Measurements from ENCODE around the gene ATP6V0B.

The ATP6V0B gene

GRCh38 chr1:43951021-43951985, 23.5 kb upstream of the ATP6V0B start:
- ChIA-PET CTCF (no interaction called here), POLR2A (no interaction called here)
- no peak for DNase-seq (ENCODE audit: extremely low spot score)
- TF ChIP-seq ELF4 (IDR thresholded peaks at IDR 0.05), result no peak
- TF ChIP-seq FOXK2 (IDR thresholded peaks at IDR 0.05), result no peak
- TF ChIP-seq L3MBTL2 (conservative IDR thresholded peaks at IDR 0.05), result no peak
- no peak for TF ChIP-seq ARNT (IDR thresholded peaks at IDR 0.05)
- no peak for TF ChIP-seq CTBP1 (IDR thresholded peaks at IDR 0.05; ENCODE audit: borderline replicate concordance)
- TF ChIP-seq ZNF384 (IDR thresholded peaks at IDR 0.05), result no peak
- no peak for TF ChIP-seq HDGF (IDR thresholded peaks at IDR 0.05; ENCODE audit: borderline replicate concordance)
- TF ChIP-seq FOXM1 (IDR thresholded peaks at IDR 0.05; ENCODE audit: borderline replicate concordance), result no peak
- no peak for TF ChIP-seq SP1 (IDR thresholded peaks at IDR 0.05)
- no peak for TF ChIP-seq NFRKB (IDR thresholded peaks at IDR 0.05)

GRCh38 chr1:43952731-43953346, 21.9 kb upstream of the ATP6V0B start:
- POLR2A ChIA-PET, result interaction anchor here (0.7 to 1.8 kb wide), 2 partner anchors 11 to 22 kb away, joined by 4 to 6 read pairs; partner anchors contain the start of gene ATP6V0B

GRCh38 chr1:43953361-43953760, 21.4 kb upstream of the ATP6V0B start:
- DNase-seq (ENCODE audit: extremely low spot score), result no peak
- CTCF ChIA-PET, result no interaction called here
- POLR2A ChIA-PET, result interaction anchor here (0.7 to 1.8 kb wide), 2 partner anchors 10 to 21 kb away, joined by 4 to 6 read pairs; partner anchors contain the start of gene ATP6V0B
- no peak for TF ChIP-seq CTBP1 (IDR thresholded peaks at IDR 0.05; ENCODE audit: borderline replicate concordance)
- no peak for TF ChIP-seq SUZ12 (IDR thresholded peaks at IDR 0.05)
- no peak for TF ChIP-seq SP1 (IDR thresholded peaks at IDR 0.05)

More at GRCh38 chr1:43952731-43953346, 21.9 kb upstream of the ATP6V0B start:
- DNase-seq (ENCODE audit: extremely low spot score), result no peak
- CTCF ChIA-PET, result no interaction called here
- TF ChIP-seq FOXM1 (IDR thresholded peaks at IDR 0.05; ENCODE audit: borderline replicate concordance), result no peak
- TF ChIP-seq FOXK2 (IDR thresholded peaks at IDR 0.05), result no peak
- no peak for TF ChIP-seq L3MBTL2 (conservative IDR thresholded peaks at IDR 0.05)
- no peak for TF ChIP-seq BHLHE40 (IDR thresholded peaks at IDR 0.05; ENCODE audit: borderline replicate concordance)
- TF ChIP-seq SP1 (IDR thresholded peaks at IDR 0.05), result no peak
- TF ChIP-seq ARNT (IDR thresholded peaks at IDR 0.05), result no peak
- no peak for TF ChIP-seq CTBP1 (IDR thresholded peaks at IDR 0.05; ENCODE audit: borderline replicate concordance)
- no peak for TF ChIP-seq ZNF384 (IDR thresholded peaks at IDR 0.05)
- no peak for TF ChIP-seq FOXA1 (IDR thresholded peaks at IDR 0.05)
- no peak for TF ChIP-seq ELF4 (IDR thresholded peaks at IDR 0.05)
- TF ChIP-seq HDGF (IDR thresholded peaks at IDR 0.05; ENCODE audit: borderline replicate concordance), result no peak
- TF ChIP-seq TARDBP (IDR thresholded peaks at IDR 0.05), result no peak
- TF ChIP-seq SUZ12 (IDR thresholded peaks at IDR 0.05), result no peak
- TF ChIP-seq PKNOX1 (IDR thresholded peaks at IDR 0.05), result no peak
- no peak for TF ChIP-seq LEF1 (IDR thresholded peaks at IDR 0.05; ENCODE audit: borderline replicate concordance)
- no peak for TF ChIP-seq NFRKB (IDR thresholded peaks at IDR 0.05)

GRCh38 chr1:43954036-43954435, 20.7 kb upstream of the ATP6V0B start:
- ChIA-PET POLR2A (no interaction called here), CTCF (no interaction called here)
- no peak for DNase-seq (ENCODE audit: extremely low spot score)
- TF ChIP-seq PKNOX1 (IDR thresholded peaks at IDR 0.05) (no peak), LEF1 (IDR thresholded peaks at IDR 0.05; ENCODE audit: borderline replicate concordance) (no peak)

- TF ChIP-seq ZNF384 (IDR thresholded peaks at IDR 0.05), result no peak
- no peak for TF ChIP-seq BHLHE40 (IDR thresholded peaks at IDR 0.05; ENCODE audit: borderline replicate concordance)
- TF ChIP-seq ELF4 (IDR thresholded peaks at IDR 0.05), result no peak
- TF ChIP-seq FOXM1 (IDR thresholded peaks at IDR 0.05; ENCODE audit: borderline replicate concordance), result no peak
- TF ChIP-seq NFRKB (IDR thresholded peaks at IDR 0.05), result no peak
- TF ChIP-seq HDGF (IDR thresholded peaks at IDR 0.05; ENCODE audit: borderline replicate concordance), result no peak
- no peak for TF ChIP-seq ARNT (IDR thresholded peaks at IDR 0.05)
- no peak for TF ChIP-seq SP1 (IDR thresholded peaks at IDR 0.05)
- no peak for TF ChIP-seq LEF1 (IDR thresholded peaks at IDR 0.05; ENCODE audit: borderline replicate concordance)
- TF ChIP-seq L3MBTL2 (conservative IDR thresholded peaks at IDR 0.05), result no peak
- no peak for TF ChIP-seq PKNOX1 (IDR thresholded peaks at IDR 0.05)
- TF ChIP-seq FOXK2 (IDR thresholded peaks at IDR 0.05), result no peak
- TF ChIP-seq CTBP1 (IDR thresholded peaks at IDR 0.05; ENCODE audit: borderline replicate concordance), result no peak
- TF ChIP-seq FOXA1 (IDR thresholded peaks at IDR 0.05), result no peak
- no peak for TF ChIP-seq SUZ12 (IDR thresholded peaks at IDR 0.05)
- TF ChIP-seq TARDBP (IDR thresholded peaks at IDR 0.05), result no peak
- ChIA-PET POLR2A (interaction anchor here (1.0 kb wide), 1 partner anchor 9 kb away, joined by 3 read pairs; no protein-coding TSS in a partner anchor), CTCF (interaction anchor here (0.6 kb wide), 1 partner anchor 192 kb away, joined by 4 read pairs; no protein-coding TSS in a partner anchor)
- DNase-seq (ENCODE audit: extremely low spot score), result no peak
These were observed 18.5 kb upstream of the ATP6V0B start for GRCh38 chr1:43956234-43956633.
